ENCODE measurements around the gene CTTNBP2.

GRCh38 chr7:117839507-117839906 lies 33.7 kb downstream of the CTTNBP2 start:
- TF ChIP-seq CTCF (IDR thresholded peaks at IDR 0.05) (no peak), CEBPB (IDR thresholded peaks at IDR 0.05) (no peak), MAFK (IDR thresholded peaks at IDR 0.05; ENCODE audit: partially characterized antibody) (no peak), POLR2A (IDR thresholded peaks at IDR 0.05; ENCODE audit: low read length) (no peak), FOSL2 (IDR thresholded peaks at IDR 0.05) (no peak), FOSL2 (CRISPR knock-in tag; IDR thresholded peaks at IDR 0.05) (no peak), MAX (IDR thresholded peaks at IDR 0.05) (no peak), REST (IDR thresholded peaks at IDR 0.05) (no peak), BCL3 (IDR thresholded peaks at IDR 0.05) (no peak), FOXS1 (CRISPR knock-in tag; IDR thresholded peaks at IDR 0.05) (no peak)

Measured in A549 (cell line).